Effector memory CD4-positive, alpha-beta T cell (primary cell): ENCODE measurements around the gene CA12.

Experiments used
- DNase-seq, 3 donors: peaks; one replicate each; pipeline ENCODE4 v3.0.0-alpha.2; 2020
- H3K27ac ChIP-seq: 2 replicates; pipeline ENCODE4 v1.7.0; 2013; ENCODE audit warnings: mild to moderate bottlenecking, low read length, moderate library complexity; ENCODE audit not compliant: insufficient read depth, poor library complexity, severe bottlenecking
- H3K27me3 ChIP-seq: replicated peaks from 2 replicates; pipeline ENCODE4 v1.7.0; 2013; ENCODE audit warnings: mild to moderate bottlenecking, low read length; ENCODE audit not compliant: insufficient read depth, control insufficient read depth, poor library complexity, severe bottlenecking
- H3K36me3 ChIP-seq: 2 replicates; pipeline ENCODE4 v1.7.0; 2013; ENCODE audit warnings: mild to moderate bottlenecking, low read length, moderate library complexity; ENCODE audit not compliant: control insufficient read depth, insufficient read depth
- H3K4me1 ChIP-seq: 2 replicates; pipeline ENCODE4 v1.7.0; 2013; ENCODE audit warnings: low read length, mild to moderate bottlenecking; ENCODE audit not compliant: control insufficient read depth, insufficient read depth, poor library complexity, severe bottlenecking
- H3K4me3 ChIP-seq: 2 replicates; pipeline ENCODE4 v1.7.0; 2013; ENCODE audit warnings: low read length, low read depth, mild to moderate bottlenecking; ENCODE audit not compliant: insufficient read depth, poor library complexity, severe bottlenecking
- H3K9me3 ChIP-seq: 2 replicates; pipeline ENCODE4 v1.7.0; 2013; ENCODE audit warnings: mild to moderate bottlenecking, low read length, moderate library complexity; ENCODE audit not compliant: control insufficient read depth

Gene CA12

GRCh38 chr15:63283126-63283525 lies 98.5 kb downstream of the CA12 start:
- Histone ChIP-seq H3K36me3 (peaks cover 3% of the 10 kb centered on the region), H3K9me3 (no peaks in the 10 kb centered on the region), H3K4me3 (no peak overlapping the region), H3K4me1 (peaks cover 2% of the 10 kb centered on the region), H3K27ac (no peak overlapping the region), H3K27me3 (no peaks in the 10 kb centered on the region)
- no peak for DNase-seq

- DNase-seq: no peak
- Histone ChIP-seq H3K4me3 (peak overlapping the region; percentile 96), H3K9me3 (no peaks in the 10 kb centered on the region), H3K27ac (peak overlapping the region; percentile 74), H3K4me1 (peaks cover 11% of the 10 kb centered on the region), H3K36me3 (no peaks in the 10 kb centered on the region), H3K27me3 (no peaks in the 10 kb centered on the region)
Measured at GRCh38 chr15:63277893-63278456, 103.7 kb downstream of the CA12 start.

GRCh38 chr15:63277038-63277892 lies 104.4 kb downstream of the CA12 start, which contains the start of gene APH1B:
Gene APH1B (plus strand): TSS chr15:63277605. CDS start chr15:63277624, 19 bp downstream.
- peak; percentile 78 to 81 (median 79) for DNase-seq

GRCh38 chr15:63276342-63277037 lies 105.2 kb downstream of the CA12 start:
- peaks cover 11% of the 10 kb centered on the region for H3K4me1 ChIP-seq
- no peaks in the 10 kb centered on the region for H3K9me3 ChIP-seq
- H3K27ac ChIP-seq: peak overlapping the region; percentile 64
- H3K27me3 ChIP-seq: no peaks in the 10 kb centered on the region
- H3K4me3 ChIP-seq: peak overlapping the region; percentile 59
- DNase-seq: no peak
- no peaks in the 10 kb centered on the region for H3K36me3 ChIP-seq

More at GRCh38 chr15:63277038-63277892, 104.4 kb downstream of the CA12 start, which contains the start of gene APH1B:
- H3K27me3 ChIP-seq: no peaks in the 10 kb centered on the region
- peak within 1 kb of the TSS; percentile 74 for H3K27ac ChIP-seq
- H3K4me3 ChIP-seq: peak within 1 kb of the TSS; percentile 96
- H3K4me1 ChIP-seq: peaks cover 11% of the 10 kb centered on the region
- H3K9me3 ChIP-seq: no peaks in the 10 kb centered on the region
- H3K36me3 ChIP-seq: no peaks in the 10 kb centered on the region

GRCh38 chr15:63274427-63274826 lies 107.2 kb downstream of the CA12 start:
- no peaks in the 10 kb centered on the region for H3K9me3 ChIP-seq
- H3K27me3 ChIP-seq: no peaks in the 10 kb centered on the region
- DNase-seq: no peak
- H3K4me3 ChIP-seq: no peak overlapping the region
- no peaks in the 10 kb centered on the region for H3K36me3 ChIP-seq
- H3K4me1 ChIP-seq: peaks cover 11% of the 10 kb centered on the region
- H3K27ac ChIP-seq: no peak overlapping the region
